ENCODE results near the gene TXNDC12. TPM values are rescaled to one million over a fixed set of nuclear protein-coding genes. Genes with fewer than 3 reads are reported as not detected.
"Not testable (repeated sequence)": the region's sequence is repeated elsewhere in the genome, so short reads cannot be mapped to it uniquely, and the experiment has no call there.

TXNDC12 gene
- total and polyA plus RNA-seq, 12 donors, result 15.6 to 34.9 (median 27.3) TPM

GRCh38 chr1:52007215-52008002 lies 47.6 kb downstream of the TXNDC12 start:
- no peak for TF ChIP-seq CTCF (IDR thresholded peaks at IDR 0.05)
- Histone ChIP-seq H3K36me3 (no peaks in the 10 kb centered on the region), H3K4me1 (no peaks in the 10 kb centered on the region), H3K27me3 (peaks cover 0 to 73% (median 48%) of the 10 kb centered on the region in 7 donors), H3K27ac (no peak overlapping the region), H3K4me3 (no peak overlapping the region), H3K9me3 (no peaks in the 10 kb centered on the region)
- intact Hi-C loops (cut with DNase I), result loop anchor here in 1 of 10 donors (10.0 kb wide), 1 partner anchor 373 kb away; no protein-coding TSS in a partner anchor
- DNase-seq (no peak), ATAC-seq (no peak)
- 56 to 63% methylated on average over 5 of the region's 5 CpGs for WGBS, 2 donors

- not testable (repeated sequence) for H3K4me1 ChIP-seq, H3K4me3 ChIP-seq, H3K36me3 ChIP-seq, H3K27ac ChIP-seq, H3K9me3 ChIP-seq, ATAC-seq, DNase-seq
- H3K27me3 ChIP-seq, result peaks cover 0 to 73% (median 48%) of the 10 kb centered on the region in 7 donors
- whole genome bisulfite sequencing, 2 donors, result 32 to 42% methylated on average over 4 of the region's 5 CpGs
- intact Hi-C loops (cut with DNase I), result loop anchor here in 1 of 10 donors (10.0 kb wide), 1 partner anchor 371 kb away; no protein-coding TSS in a partner anchor
Observed at GRCh38 chr1:52006081-52006553, 48.9 kb downstream of the TXNDC12 start.

- not testable (repeated sequence) for DNase-seq, H3K4me3 ChIP-seq, ATAC-seq, H3K27ac ChIP-seq, H3K4me1 ChIP-seq, H3K36me3 ChIP-seq, H3K9me3 ChIP-seq
- H3K27me3 ChIP-seq, result peaks cover 0 to 73% (median 48%) of the 10 kb centered on the region in 7 donors
- whole genome bisulfite sequencing, 2 donors, result 41 to 47% methylated on average over 3 of the region's 3 CpGs
- intact Hi-C loops (cut with DNase I), result loop anchor here in 1 of 10 donors (10.0 kb wide), 1 partner anchor 371 kb away; no protein-coding TSS in a partner anchor
Observed at GRCh38 chr1:52005548-52005947, 49.4 kb downstream of the TXNDC12 start.

- H3K27me3 ChIP-seq, result peaks cover 0 to 60% (median 48%) of the 10 kb centered on the region in 7 donors
- H3K27ac ChIP-seq, result no peak overlapping the region
- H3K9me3 ChIP-seq, result no peaks in the 10 kb centered on the region
- H3K4me1 ChIP-seq, result no peaks in the 10 kb centered on the region
- intact Hi-C loops (cut with DNase I), result loop anchor here in 8 of 10 donors (2.0 to 10.0 kb wide), 3 partner anchors 107 to 369 kb away; no protein-coding TSS in a partner anchor
- no peak for DNase-seq
- no peak overlapping the region for H3K4me3 ChIP-seq
- no peak for ATAC-seq
- H3K36me3 ChIP-seq, result no peaks in the 10 kb centered on the region
- WGBS, 2 donors, result 50 to 55% methylated on average over 4 of the region's 4 CpGs
- no peak for TF ChIP-seq CTCF (IDR thresholded peaks at IDR 0.05)
Observed at GRCh38 chr1:52003877-52004276, 51.1 kb downstream of the TXNDC12 start.

- Histone ChIP-seq H3K4me3 (no peak overlapping the region), H3K4me1 (no peaks in the 10 kb centered on the region), H3K9me3 (no peaks in the 10 kb centered on the region), H3K27me3 (peaks cover 0 to 46% (median 35%) of the 10 kb centered on the region in 7 donors), H3K36me3 (no peaks in the 10 kb centered on the region), H3K27ac (no peak overlapping the region)
- peak; percentile 67 to 92 (median 86) for ATAC-seq
- intact Hi-C loops (cut with DNase I), result loop anchor here in 9 of 10 donors (1.0 to 10.0 kb wide), 4 partner anchors 105 to 367 kb away; no protein-coding TSS in a partner anchor
- DNase-seq, result peak in 1 of 2 donors; percentile 80
- peak; percentile 59 to 97 (median 89) for TF ChIP-seq CTCF (IDR thresholded peaks at IDR 0.05)
- WGBS, 2 donors, result 48 to 52% methylated on average over 9 of the region's 9 CpGs
Observed at GRCh38 chr1:52002038-52002917, 52.7 kb downstream of the TXNDC12 start.
